GM12801 (cell line): ENCODE measurements around the gene RETREG2.

ENCODE experiments used
- TF ChIP-seq, protein P1 (sequence below): IDR thresholded peaks from one replicate; pipeline ENCODE4 v1.5.1; 2011; ENCODE audit warnings: control low read depth; ENCODE audit not compliant: insufficient read length; ENCODE audit errors: extremely low read depth

The RETREG2 gene

DNA sequence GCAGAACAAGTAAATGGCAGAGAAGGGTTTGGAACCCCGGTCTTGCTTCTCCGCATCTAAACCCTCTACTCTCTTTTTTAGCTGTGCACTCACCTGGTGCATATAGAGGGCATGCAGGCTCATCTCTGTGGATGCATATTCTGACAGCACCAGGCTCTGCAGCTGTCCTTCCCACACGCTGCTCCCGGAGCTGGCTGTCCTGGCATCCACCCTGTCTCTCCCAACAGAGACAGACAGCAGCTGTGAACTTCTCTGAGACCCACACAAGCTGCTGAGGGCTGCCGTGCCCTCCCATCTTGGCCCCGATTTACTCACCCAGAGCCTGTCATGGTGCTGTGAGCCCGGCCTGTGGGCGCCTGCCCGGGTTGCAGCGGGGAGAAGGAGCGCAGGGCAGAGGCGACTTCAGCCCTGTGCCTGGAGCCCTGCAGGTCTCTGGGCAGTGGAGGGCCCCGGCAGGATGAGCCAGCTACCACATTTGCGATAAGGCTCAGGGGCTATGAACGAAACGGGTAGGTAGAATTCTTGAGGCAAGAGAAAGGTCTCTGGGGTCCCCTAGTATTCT is 44.0 kb downstream of the RETREG2 start:
- TF ChIP-seq, protein P1, sequence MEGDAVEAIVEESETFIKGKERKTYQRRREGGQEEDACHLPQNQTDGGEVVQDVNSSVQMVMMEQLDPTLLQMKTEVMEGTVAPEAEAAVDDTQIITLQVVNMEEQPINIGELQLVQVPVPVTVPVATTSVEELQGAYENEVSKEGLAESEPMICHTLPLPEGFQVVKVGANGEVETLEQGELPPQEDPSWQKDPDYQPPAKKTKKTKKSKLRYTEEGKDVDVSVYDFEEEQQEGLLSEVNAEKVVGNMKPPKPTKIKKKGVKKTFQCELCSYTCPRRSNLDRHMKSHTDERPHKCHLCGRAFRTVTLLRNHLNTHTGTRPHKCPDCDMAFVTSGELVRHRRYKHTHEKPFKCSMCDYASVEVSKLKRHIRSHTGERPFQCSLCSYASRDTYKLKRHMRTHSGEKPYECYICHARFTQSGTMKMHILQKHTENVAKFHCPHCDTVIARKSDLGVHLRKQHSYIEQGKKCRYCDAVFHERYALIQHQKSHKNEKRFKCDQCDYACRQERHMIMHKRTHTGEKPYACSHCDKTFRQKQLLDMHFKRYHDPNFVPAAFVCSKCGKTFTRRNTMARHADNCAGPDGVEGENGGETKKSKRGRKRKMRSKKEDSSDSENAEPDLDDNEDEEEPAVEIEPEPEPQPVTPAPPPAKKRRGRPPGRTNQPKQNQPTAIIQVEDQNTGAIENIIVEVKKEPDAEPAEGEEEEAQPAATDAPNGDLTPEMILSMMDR: no peak

DNA sequence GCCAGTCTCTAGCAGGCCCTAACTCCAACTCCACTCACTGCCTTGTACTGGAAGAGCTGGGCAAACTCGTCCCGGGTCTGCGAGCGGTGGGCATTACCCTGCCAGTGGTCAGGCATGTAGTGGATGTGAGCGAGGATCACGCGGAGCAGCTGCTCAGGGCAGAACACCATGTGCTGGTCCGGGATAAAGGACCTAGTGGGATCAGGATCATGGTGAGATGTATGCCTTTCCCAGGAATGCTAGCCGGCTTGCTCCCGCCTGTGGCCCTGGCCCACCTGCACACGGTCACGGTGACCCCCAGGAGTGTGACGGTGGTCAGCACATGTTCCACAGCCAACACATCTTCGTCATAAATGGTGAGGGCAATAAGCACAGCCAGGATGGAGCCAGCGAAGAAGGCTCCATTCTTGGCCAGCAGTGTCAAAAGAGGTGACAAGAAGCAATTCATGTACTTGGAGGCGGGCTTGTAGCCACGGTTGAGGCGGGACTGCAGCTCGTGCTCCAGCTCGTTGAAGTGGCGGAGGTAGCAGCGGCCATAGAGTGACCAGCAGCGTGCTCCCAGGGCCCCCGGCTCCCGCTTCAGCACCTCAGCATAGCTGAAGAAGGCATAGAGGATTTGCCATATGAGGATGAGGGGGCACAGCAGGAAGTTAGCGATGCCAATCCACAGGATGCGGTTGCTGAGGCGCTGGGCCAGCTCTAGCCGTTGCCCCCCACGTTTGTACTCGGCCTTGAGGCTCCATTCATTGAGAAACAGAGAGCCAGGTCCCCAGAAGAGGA is 45.9 kb downstream of the RETREG2 start:
- TF ChIP-seq, protein P1: no peak

DNA sequence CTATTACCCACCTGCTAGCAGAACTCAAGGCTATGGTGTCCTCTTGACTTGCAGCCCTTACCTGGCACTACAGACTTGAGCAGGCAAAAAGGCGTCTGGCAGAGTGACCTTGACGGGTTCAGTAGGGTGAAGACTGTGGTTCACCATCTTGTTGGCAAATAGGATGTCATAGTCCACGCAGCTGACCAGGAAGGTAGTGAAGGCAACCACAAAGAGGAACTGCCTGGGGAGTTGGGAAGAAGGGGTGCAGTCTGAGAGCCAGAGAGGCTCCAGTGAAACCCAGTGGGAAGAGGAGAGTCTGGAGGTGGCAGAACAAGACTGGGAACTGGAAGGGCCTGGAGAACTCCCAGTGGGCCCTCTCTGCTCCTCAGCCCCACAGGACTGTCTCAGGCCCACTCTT is 47.3 kb downstream of the RETREG2 start:
- TF ChIP-seq, protein P1: no peak

DNA sequence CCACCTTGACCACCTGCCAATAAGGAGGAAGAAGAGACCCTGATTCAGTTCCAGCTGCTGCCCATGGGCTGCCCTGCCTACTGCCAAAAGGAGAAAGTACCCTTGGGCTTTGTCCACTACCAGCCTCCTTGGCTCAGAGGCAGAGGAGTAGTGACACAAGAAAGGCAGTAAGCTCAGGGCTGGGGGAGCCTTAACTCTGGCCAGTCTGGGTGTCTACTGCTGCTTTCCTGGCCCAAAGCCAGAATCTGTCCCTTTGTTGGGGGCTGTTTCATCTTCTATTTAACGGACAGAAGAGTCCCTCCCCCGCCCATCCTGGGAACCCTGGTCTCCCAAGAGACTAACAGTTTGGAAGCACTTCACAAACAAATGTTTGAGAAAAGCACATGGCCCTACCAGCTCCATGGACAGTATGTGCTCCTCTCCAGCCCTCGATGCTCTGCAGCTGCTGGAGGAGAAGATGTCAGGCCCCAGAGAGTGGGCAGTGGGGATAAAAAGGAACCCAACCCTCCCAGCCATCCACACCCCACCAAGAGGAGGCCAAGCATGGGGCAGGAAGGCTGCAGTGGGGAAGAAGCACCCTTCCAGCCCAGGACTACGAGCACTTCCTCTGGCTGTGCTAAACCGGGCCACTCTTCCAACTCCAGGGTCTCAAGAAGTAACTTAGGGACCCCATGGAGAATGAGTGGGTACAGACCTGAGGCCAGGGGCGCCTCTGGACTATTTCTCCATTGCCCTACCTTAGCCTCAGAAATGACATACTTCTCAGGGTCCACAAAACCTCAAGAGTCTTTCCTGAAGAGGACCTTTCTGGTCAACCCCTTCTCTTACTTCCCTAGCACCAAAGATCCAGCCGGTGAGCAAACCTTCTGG is 50.2 kb downstream of the RETREG2 start:
- TF ChIP-seq, protein P1: no peak

DNA sequence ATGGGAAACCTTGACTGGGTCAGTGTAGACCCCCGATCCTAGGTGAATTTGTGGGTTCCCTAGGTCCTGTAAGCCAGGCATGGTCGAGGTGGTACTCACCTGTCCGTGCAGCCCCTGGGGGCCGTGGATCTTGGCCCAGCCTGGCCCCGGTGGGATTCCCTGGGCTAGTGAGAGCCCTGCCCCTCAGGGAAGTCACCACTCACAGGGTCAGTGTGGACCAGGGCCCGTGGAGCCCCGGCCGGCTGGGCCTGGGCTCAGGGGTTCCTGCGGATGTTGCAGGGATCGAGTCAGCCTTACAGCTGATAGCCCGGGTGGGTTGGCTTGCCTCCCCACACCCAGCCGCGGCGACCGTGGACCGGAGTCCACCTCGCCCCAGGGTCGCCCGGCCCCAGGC is 50.8 kb downstream of the RETREG2 start:
- TF ChIP-seq, protein P1: no peak

DNA sequence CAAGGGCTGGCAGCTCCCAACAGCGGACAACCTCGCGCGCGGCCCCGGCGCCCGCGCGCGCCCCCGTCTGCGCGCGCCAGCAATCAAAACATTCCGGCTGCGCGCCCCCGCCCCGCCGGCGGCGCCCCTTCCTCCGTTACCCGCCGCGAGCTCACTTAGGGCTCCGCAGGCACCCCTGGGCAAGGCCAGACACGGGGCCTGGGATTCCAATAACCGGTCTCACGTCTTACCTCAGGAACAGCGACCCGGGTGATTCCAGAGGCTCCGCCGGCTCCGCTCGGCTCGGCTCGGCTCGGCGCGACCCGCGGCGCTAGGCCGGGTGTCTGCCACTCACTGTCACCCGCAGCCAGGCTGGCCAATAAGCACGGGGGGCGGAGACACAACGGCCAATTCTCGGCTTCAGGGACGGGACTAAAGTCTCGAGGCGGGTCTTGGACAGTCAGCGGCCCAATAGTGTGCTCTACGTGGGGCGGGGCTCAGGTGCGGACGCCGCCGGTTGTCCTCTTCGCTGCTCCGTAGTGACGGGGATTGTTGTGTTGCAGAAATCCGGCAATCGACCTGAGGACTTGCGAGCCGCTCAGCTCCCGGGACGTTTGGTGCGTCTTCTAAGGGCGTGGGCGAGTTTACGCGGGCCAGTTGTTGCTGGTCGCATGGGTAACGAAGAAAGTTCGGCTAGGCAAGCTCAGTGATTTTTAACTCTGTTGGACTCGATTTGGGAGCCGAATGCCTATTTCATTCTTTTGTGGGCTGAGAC is 51.4 kb downstream of the RETREG2 start, which contains the start of the genes ANKZF1 and ATG9A:
TSS of gene ANKZF1 (plus strand) at position 502 of the 754 bp plus-strand sequence. CDS start 452 bp downstream, outside the sequence.
TSS of gene ATG9A (minus strand) at position 332 of the 754 bp plus-strand sequence. CDS start 1,612 bp downstream, outside the sequence.
- TF ChIP-seq, protein P1: no peak
